H1 (cell line): ENCODE data around the gene ZNF366. TPM values are rescaled to one million over a fixed set of nuclear protein-coding genes. Genes with fewer than 3 reads are reported as not detected.

Experiments
- CTCF ChIA-PET: fragments of 300-600 bp; sonication (Branson Sonifier 250); formaldehyde crosslinking; loops from one replicate; lab custom pipeline; 2021; ENCODE audit not compliant: partially characterized antibody; lab: Charles Lee
- POLR2A ChIA-PET: fragments of 300-600 bp; sonication (Branson Sonifier 250); formaldehyde crosslinking; loops from one replicate; lab custom pipeline; 2021; ENCODE audit warnings: inconsistent platforms; ENCODE audit not compliant: partially characterized antibody; lab: Charles Lee
- DNase-seq, 2 experiments: peaks; one replicate each; pipeline versions ENCODE4 v3.0.0 to v3.0.0-alpha.2; 2010 to 2022; ENCODE audit warnings: low spot score in 2 of 2, low read depth in 1 of 2, mixed read lengths in 1 of 2
- FAIRE-seq: peaks from 2 replicates; lab custom pipeline; 2011; peaks lifted over from hg19 to GRCh38; lab: Jason Lieb, UNC
- H2AFZ ChIP-seq: 2 replicates; pipeline ENCODE4 v1.8.1; 2012; ENCODE audit warnings: low read length, inconsistent platforms
- H2AK5ac ChIP-seq: 2 replicates; pipeline ENCODE4 v1.6.1; 2013; ENCODE audit warnings: low read depth, low read length
- H2BK120ac ChIP-seq: replicated peaks from 2 replicates; pipeline ENCODE3; 2013; ENCODE audit warnings: low read depth, low read length, inconsistent platforms
- H2BK12ac ChIP-seq: 2 replicates; pipeline ENCODE4 v1.6.1; 2013; ENCODE audit warnings: low read depth, low read length
- H2BK15ac ChIP-seq: 2 replicates; pipeline ENCODE4 v1.6.1; 2013; ENCODE audit warnings: low read length
- H2BK20ac ChIP-seq: 2 replicates; pipeline ENCODE4 v1.6.1; 2013; ENCODE audit warnings: low read length
- H2BK5ac ChIP-seq: 2 replicates; pipeline ENCODE4 v1.6.1; 2013; ENCODE audit warnings: low read depth, low read length
- H3K14ac ChIP-seq: 2 replicates; pipeline ENCODE4 v1.6.1; 2013; ENCODE audit warnings: inconsistent platforms; ENCODE audit not compliant: insufficient read length
- H3K18ac ChIP-seq: 2 replicates; pipeline ENCODE4 v1.6.1; 2013; ENCODE audit warnings: low read length; ENCODE audit errors: extremely low read depth
- H3K23ac ChIP-seq: 2 replicates; pipeline ENCODE4 v1.6.1; 2013; ENCODE audit warnings: inconsistent platforms; ENCODE audit not compliant: insufficient read length
- H3K23me2 ChIP-seq: 2 replicates; pipeline ENCODE4 v1.6.1; 2013; ENCODE audit warnings: low read depth, low read length
- H3K27ac ChIP-seq: 2 replicates; pipeline ENCODE4 v1.6.1; 2011; ENCODE audit warnings: low read depth, low read length, inconsistent platforms
- H3K27me3 ChIP-seq, 4 experiments: replicated peaks in 1 of 4; 1 replicate in 1 of 4; 2 replicates in 3 of 4; pipeline versions ENCODE4 v1.6.1 to v1.8.1; 2011 to 2013; ENCODE audit warnings: low read length in 3 of 4, mild to moderate bottlenecking in 3 of 4, inconsistent platforms in 2 of 4, mixed read lengths in 2 of 4, moderate library complexity in 1 of 4; ENCODE audit not compliant: control insufficient read depth in 3 of 4, insufficient read depth in 3 of 4; ENCODE audit errors: extremely low read depth in 1 of 4
- H3K36me3 ChIP-seq, 4 experiments: 2 replicates each; pipeline versions ENCODE4 v1.6.1 to v1.8.1; 2011 to 2013; ENCODE audit warnings: mild to moderate bottlenecking in 4 of 4, low read length in 3 of 4, moderate library complexity in 2 of 4, control low read depth in 1 of 4, inconsistent platforms in 1 of 4; ENCODE audit not compliant: insufficient read depth in 4 of 4, control insufficient read depth in 2 of 4
- H3K4ac ChIP-seq: replicated peaks from 2 replicates; pipeline ENCODE3; 2013; ENCODE audit warnings: low read length, low read depth, mixed read lengths, inconsistent platforms; ENCODE audit not compliant: insufficient read length
- H3K4me1 ChIP-seq, 4 experiments: replicated peaks in 1 of 4; 1 replicate in 1 of 4; 2 replicates in 3 of 4; pipeline versions ENCODE4 v1.6.1 to v1.8.1; 2011 to 2013; ENCODE audit warnings: low read length in 3 of 4, inconsistent platforms in 2 of 4, mixed read lengths in 1 of 4; ENCODE audit not compliant: insufficient read depth in 4 of 4, control insufficient read depth in 3 of 4
- H3K4me2 ChIP-seq, 2 experiments: 2 replicates each; pipeline versions ENCODE4 v1.6.1 to v1.8.1; 2011 to 2013; ENCODE audit warnings: low read depth in 2 of 2, low read length in 2 of 2, control low read depth in 1 of 2, inconsistent platforms in 1 of 2, mild to moderate bottlenecking in 1 of 2; ENCODE audit not compliant: insufficient read depth in 1 of 2
- H3K4me3 ChIP-seq, 4 experiments: fragments of 200-600, 300-600 bp in 1 of 4; sonication (generic), shearing (Covaris generic), sonication (Bioruptor Twin) in 1 of 4; 2 replicates each; pipeline versions ENCODE4 v1.5.1 to v1.8.1; 2011 to 2016; ENCODE audit warnings: low read length in 4 of 4, low read depth in 3 of 4, control low read depth in 2 of 4, inconsistent platforms in 2 of 4, mild to moderate bottlenecking in 2 of 4, mixed read lengths in 1 of 4, moderate library complexity in 1 of 4; ENCODE audit not compliant: insufficient read depth in 2 of 4; ENCODE audit errors: extremely low read depth in 1 of 4
- H3K56ac ChIP-seq: replicated peaks from 2 replicates; pipeline ENCODE3; 2013; ENCODE audit warnings: low read depth, mild to moderate bottlenecking, mixed read lengths, low read length, inconsistent platforms; ENCODE audit not compliant: insufficient read length
- H3K79me1 ChIP-seq: 2 replicates; pipeline ENCODE4 v1.6.1; 2013; ENCODE audit warnings: low read depth, low read length, control low read depth
- H3K79me2 ChIP-seq, 2 experiments: 2 replicates each; pipeline versions ENCODE4 v1.6.1 to v1.8.1; 2012 to 2013; ENCODE audit warnings: low read length in 2 of 2, mild to moderate bottlenecking in 2 of 2, inconsistent platforms in 1 of 2; ENCODE audit not compliant: insufficient read depth in 2 of 2, control insufficient read depth in 1 of 2
- H3K9ac ChIP-seq, 4 experiments: replicated peaks in 1 of 4; 1 replicate in 1 of 4; 2 replicates in 3 of 4; pipeline versions ENCODE4 v1.6.1 to v1.8.1; 2011 to 2013; ENCODE audit warnings: low read depth in 3 of 4, low read length in 3 of 4, control low read depth in 2 of 4, mild to moderate bottlenecking in 2 of 4, moderate library complexity in 2 of 4, inconsistent platforms in 1 of 4; ENCODE audit errors: extremely low read depth in 1 of 4
- H3K9me3 ChIP-seq, 2 experiments: 2 replicates each; pipeline versions ENCODE4 v1.6.1 to v1.8.1; 2012 to 2013; ENCODE audit warnings: mild to moderate bottlenecking in 2 of 2, moderate library complexity in 2 of 2, control low read depth in 1 of 2, inconsistent platforms in 1 of 2, low read depth in 1 of 2, low read length in 1 of 2, mixed read lengths in 1 of 2; ENCODE audit not compliant: insufficient read depth in 2 of 2
- H4K20me1 ChIP-seq, 2 experiments: replicated peaks in 1 of 2; 2 replicates each; pipeline versions ENCODE3 to v1.8.1; 2011 to 2013; ENCODE audit warnings: inconsistent platforms in 2 of 2, low read length in 2 of 2, mild to moderate bottlenecking in 1 of 2; ENCODE audit not compliant: insufficient read depth in 2 of 2, control insufficient read depth in 1 of 2
- H4K5ac ChIP-seq: 2 replicates; pipeline ENCODE4 v1.6.1; 2013; ENCODE audit warnings: low read length, low read depth, mixed read lengths, inconsistent platforms; ENCODE audit not compliant: insufficient read length
- H4K8ac ChIP-seq: 2 replicates; pipeline ENCODE4 v1.8.0; 2013; ENCODE audit warnings: mild to moderate bottlenecking, moderate library complexity, low read length, inconsistent platforms; ENCODE audit not compliant: insufficient read depth; ENCODE audit errors: extremely low read depth
- H4K91ac ChIP-seq: replicated peaks from 2 replicates; pipeline ENCODE3; 2013; ENCODE audit warnings: low read length, mixed read lengths, inconsistent platforms; ENCODE audit not compliant: insufficient read length
- ATF3 ChIP-seq: IDR thresholded peaks from 2 replicates; pipeline ENCODE4 v1.6.1; 2011; ENCODE audit warnings: low read depth, mild to moderate bottlenecking, low read length; ENCODE audit not compliant: insufficient read depth
- CREB1 ChIP-seq: IDR thresholded peaks from 2 replicates; pipeline ENCODE4 v1.6.1; 2012; ENCODE audit warnings: inconsistent platforms
- GTF2F1 ChIP-seq: IDR thresholded peaks from 2 replicates; pipeline ENCODE4 v1.6.1; 2012; ENCODE audit warnings: low read depth, low read length, improper control_type of control experiment, borderline replicate concordance
- PHF8 ChIP-seq: fragments of 200-600 bp; sonication (generic); conservative IDR thresholded peaks from 2 replicates; pipeline ENCODE4 v1.7.1; 2012; ENCODE audit warnings: low read depth, mild to moderate bottlenecking, inconsistent platforms, low read length, moderate library complexity
- RBBP5 ChIP-seq: IDR thresholded peaks from 2 replicates; pipeline ENCODE4 v1.7.1; 2012; ENCODE audit warnings: low read depth, mild to moderate bottlenecking, inconsistent platforms, low read length, moderate library complexity, borderline replicate concordance
- RFX5 ChIP-seq: IDR thresholded peaks from 2 replicates; pipeline ENCODE4 v1.6.1; 2011; ENCODE audit warnings: low read depth, low read length, improper control_type of control experiment, borderline replicate concordance
- SIN3A ChIP-seq, 2 experiments: IDR thresholded peaks in 1 of 2; conservative IDR thresholded peaks in 1 of 2; 2 replicates each; pipeline ENCODE4 v1.6.1; 2011 to 2012; ENCODE audit warnings: low read length in 2 of 2, improper control_type of control experiment in 1 of 2, low read depth in 1 of 2, mild to moderate bottlenecking in 1 of 2
- SP2 ChIP-seq: IDR thresholded peaks from 2 replicates; pipeline ENCODE4 v1.6.1; 2012; ENCODE audit warnings: mild to moderate bottlenecking, low read length, inconsistent platforms
- TBP ChIP-seq: IDR thresholded peaks from 2 replicates; pipeline ENCODE4 v1.6.1; 2011; ENCODE audit warnings: low read depth, low read length, improper control_type of control experiment
- ZNF274 ChIP-seq: IDR thresholded peaks from 2 replicates; pipeline ENCODE4 v1.7.0; 2012; ENCODE audit warnings: low read length, borderline replicate concordance; ENCODE audit errors: extremely low read depth
- WGBS, 2 experiments: shearing (Covaris generic) in 1 of 2; methylation state at CpG; one replicate each; pipeline versions ENCODE4 v1.1.6 to v1.1.7; 2013 to 2015; ENCODE audit warnings: low lambda C conversion rate in 2 of 2, mixed read lengths in 2 of 2, inconsistent platforms in 1 of 2, low coverage in 1 of 2, missing lambda C conversion rate in 1 of 2; ENCODE audit not compliant: insufficient replicate concordance in 2 of 2, insufficient coverage in 1 of 2, insufficient read length in 1 of 2; ENCODE audit errors: extremely low coverage in 1 of 2, missing lambda C conversion rate in 1 of 2; 5-methylcytosine and 5-hydroxymethylcytosine counted together
- polyA plus RNA-seq, 7 experiments: library from polyadenylated mRNA; depleted of rRNA in 3 of 7; stranded (reverse) in 5 of 7; unstranded in 2 of 7; fragments of >200 nt in 5 of 7; fragments of 200-250 nt in 2 of 7; gene quantifications; 1 replicate in 5 of 7; 2 replicates in 1 of 7; 4 replicates in 1 of 7; pipeline versions ENCODE4 v1.2.1 to v1.2.3, GENCODE V29; 2011 to 2013; ENCODE audit warnings: missing spikeins in 2 of 7, mixed read lengths in 2 of 7
- total RNA-seq: library from RNA; stranded (reverse); fragmentation: NEBNext Ultra II Directional; extraction: Animal tissue kit (Norgen Biotek cat#: 25700); gene quantifications from 2 replicates; pipeline ENCODE4 v1.2.1, GENCODE V29; 2021

Gene ZNF366
- total and polyA plus RNA-seq, 2 of the 8 experiments (the other 6 are each of a cell fraction or from before 2014, with no cell fraction given), result not detected

GRCh38 chr5:72472666-72473422, 34.4 kb downstream of the ZNF366 start:
- H2AFZ ChIP-seq, result no peak overlapping the region
- CTCF ChIA-PET, result interaction anchor here (1.3 kb wide), 1 partner anchor 9 kb away, joined by 7 read pairs; no protein-coding TSS in a partner anchor
- POLR2A ChIA-PET, result no interaction called here
- no peak overlapping the region for H3K27ac ChIP-seq
- H3K79me2 ChIP-seq, result no peaks in the 10 kb centered on the region
- no peak overlapping the region for H2AK5ac ChIP-seq
- FAIRE-seq, result no peak
- H2BK120ac ChIP-seq, result no peak overlapping the region
- H3K27me3 ChIP-seq, result no peaks in the 10 kb centered on the region
- H3K9ac ChIP-seq, result no peak overlapping the region
- TF ChIP-seq TBP, result no peak
- TF ChIP-seq SIN3A (conservative IDR thresholded peaks at IDR 0.05 in 1 of 2, IDR thresholded peaks at IDR 0.05 in 1 of 2; ENCODE audit: low read depth in 1 of 2, low read length in 2 of 2), result no peak
- no peak for TF ChIP-seq PHF8
- no peak for TF ChIP-seq GTF2F1
- TF ChIP-seq RBBP5, result no peak
- TF ChIP-seq SP2, result no peak
- no peak for TF ChIP-seq ZNF274
- TF ChIP-seq CREB1, result no peak
- TF ChIP-seq ATF3, result no peak
- no peak for TF ChIP-seq RFX5
- no peak overlapping the region for H3K4me3 ChIP-seq
- no peak overlapping the region for H3K14ac ChIP-seq
- no peaks in the 10 kb centered on the region for H3K36me3 ChIP-seq
- H3K4ac ChIP-seq, result no peak overlapping the region
- no peak for DNase-seq
- H3K23ac ChIP-seq, result no peak overlapping the region
- H4K91ac ChIP-seq, result no peak overlapping the region
- H3K18ac ChIP-seq, result no peak overlapping the region
- no peaks in the 10 kb centered on the region for H3K23me2 ChIP-seq
- H3K79me1 ChIP-seq, result no peaks in the 10 kb centered on the region
- H2BK5ac ChIP-seq, result no peak overlapping the region
- no peak overlapping the region for H3K4me2 ChIP-seq
- WGBS, 2 experiments, result 92% methylated on average over 6 of the region's 6 CpGs; no CpG with 5 or more reads in 1 of the 2 experiments
- no peak overlapping the region for H2BK15ac ChIP-seq
- H4K20me1 ChIP-seq, result no peaks in the 10 kb centered on the region
- no peak overlapping the region for H3K56ac ChIP-seq
- H2BK20ac ChIP-seq, result no peak overlapping the region
- H4K8ac ChIP-seq, result no peak overlapping the region
- H4K5ac ChIP-seq, result no peak overlapping the region
- no peaks in the 10 kb centered on the region for H3K4me1 ChIP-seq
- no peaks in the 10 kb centered on the region for H3K9me3 ChIP-seq
- no peak overlapping the region for H2BK12ac ChIP-seq
